ENCODE data around the gene PPFIA1.

DNA sequence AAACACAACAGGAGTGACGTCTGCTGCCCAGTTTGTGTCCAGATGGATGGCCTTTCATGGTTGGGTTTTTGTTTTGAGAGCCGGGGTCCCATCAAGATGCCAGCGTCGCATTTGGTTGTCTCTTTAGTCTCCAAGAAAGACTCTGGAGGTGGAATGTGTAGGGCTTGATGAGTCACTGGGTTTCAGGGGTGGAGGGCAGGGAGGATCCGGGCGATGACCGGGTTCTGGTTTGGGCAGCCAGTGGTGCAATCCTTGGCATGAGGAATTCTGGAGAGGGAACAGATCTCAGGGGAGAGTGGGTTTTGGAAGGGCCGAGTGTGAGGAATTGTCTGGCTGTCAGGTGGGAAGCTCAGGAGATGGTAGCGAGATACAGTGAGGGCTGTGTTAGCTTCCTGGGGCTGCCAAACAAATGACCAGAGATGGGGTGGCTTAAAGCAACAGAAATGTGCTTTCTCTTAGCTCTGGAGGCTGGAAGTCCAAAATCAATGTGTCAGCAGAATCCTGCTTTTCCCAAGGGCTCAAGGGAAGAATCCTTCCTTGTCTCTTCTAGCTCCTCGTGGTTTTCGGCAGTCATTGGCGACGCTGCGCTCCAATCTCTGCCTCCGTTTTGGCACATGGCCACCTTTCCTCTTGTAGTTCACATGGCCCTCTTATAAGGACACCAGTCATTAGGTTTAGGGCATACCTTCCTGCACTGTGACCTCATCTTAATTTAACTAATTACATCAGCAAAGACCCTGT, 26.4 kb upstream of the PPFIA1 start:
- TF ChIP-seq, protein P1, sequence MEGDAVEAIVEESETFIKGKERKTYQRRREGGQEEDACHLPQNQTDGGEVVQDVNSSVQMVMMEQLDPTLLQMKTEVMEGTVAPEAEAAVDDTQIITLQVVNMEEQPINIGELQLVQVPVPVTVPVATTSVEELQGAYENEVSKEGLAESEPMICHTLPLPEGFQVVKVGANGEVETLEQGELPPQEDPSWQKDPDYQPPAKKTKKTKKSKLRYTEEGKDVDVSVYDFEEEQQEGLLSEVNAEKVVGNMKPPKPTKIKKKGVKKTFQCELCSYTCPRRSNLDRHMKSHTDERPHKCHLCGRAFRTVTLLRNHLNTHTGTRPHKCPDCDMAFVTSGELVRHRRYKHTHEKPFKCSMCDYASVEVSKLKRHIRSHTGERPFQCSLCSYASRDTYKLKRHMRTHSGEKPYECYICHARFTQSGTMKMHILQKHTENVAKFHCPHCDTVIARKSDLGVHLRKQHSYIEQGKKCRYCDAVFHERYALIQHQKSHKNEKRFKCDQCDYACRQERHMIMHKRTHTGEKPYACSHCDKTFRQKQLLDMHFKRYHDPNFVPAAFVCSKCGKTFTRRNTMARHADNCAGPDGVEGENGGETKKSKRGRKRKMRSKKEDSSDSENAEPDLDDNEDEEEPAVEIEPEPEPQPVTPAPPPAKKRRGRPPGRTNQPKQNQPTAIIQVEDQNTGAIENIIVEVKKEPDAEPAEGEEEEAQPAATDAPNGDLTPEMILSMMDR (IDR thresholded peaks at IDR 0.05; ENCODE audit: insufficient read depth, low read length): no peak
- TF ChIP-seq, protein P2, sequence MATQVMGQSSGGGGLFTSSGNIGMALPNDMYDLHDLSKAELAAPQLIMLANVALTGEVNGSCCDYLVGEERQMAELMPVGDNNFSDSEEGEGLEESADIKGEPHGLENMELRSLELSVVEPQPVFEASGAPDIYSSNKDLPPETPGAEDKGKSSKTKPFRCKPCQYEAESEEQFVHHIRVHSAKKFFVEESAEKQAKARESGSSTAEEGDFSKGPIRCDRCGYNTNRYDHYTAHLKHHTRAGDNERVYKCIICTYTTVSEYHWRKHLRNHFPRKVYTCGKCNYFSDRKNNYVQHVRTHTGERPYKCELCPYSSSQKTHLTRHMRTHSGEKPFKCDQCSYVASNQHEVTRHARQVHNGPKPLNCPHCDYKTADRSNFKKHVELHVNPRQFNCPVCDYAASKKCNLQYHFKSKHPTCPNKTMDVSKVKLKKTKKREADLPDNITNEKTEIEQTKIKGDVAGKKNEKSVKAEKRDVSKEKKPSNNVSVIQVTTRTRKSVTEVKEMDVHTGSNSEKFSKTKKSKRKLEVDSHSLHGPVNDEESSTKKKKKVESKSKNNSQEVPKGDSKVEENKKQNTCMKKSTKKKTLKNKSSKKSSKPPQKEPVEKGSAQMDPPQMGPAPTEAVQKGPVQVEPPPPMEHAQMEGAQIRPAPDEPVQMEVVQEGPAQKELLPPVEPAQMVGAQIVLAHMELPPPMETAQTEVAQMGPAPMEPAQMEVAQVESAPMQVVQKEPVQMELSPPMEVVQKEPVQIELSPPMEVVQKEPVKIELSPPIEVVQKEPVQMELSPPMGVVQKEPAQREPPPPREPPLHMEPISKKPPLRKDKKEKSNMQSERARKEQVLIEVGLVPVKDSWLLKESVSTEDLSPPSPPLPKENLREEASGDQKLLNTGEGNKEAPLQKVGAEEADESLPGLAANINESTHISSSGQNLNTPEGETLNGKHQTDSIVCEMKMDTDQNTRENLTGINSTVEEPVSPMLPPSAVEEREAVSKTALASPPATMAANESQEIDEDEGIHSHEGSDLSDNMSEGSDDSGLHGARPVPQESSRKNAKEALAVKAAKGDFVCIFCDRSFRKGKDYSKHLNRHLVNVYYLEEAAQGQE (IDR thresholded peaks at IDR 0.05; ENCODE audit: insufficient replicate concordance, low read depth): no peak
- TF ChIP-seq POLR2AphosphoS5 (IDR thresholded peaks at IDR 0.05; ENCODE audit: low read depth) (no peak), GABPA (IDR thresholded peaks at IDR 0.05; ENCODE audit: low read depth) (no peak)

All from HL-60 (cell line).